ENCODE data around the gene GREM1. TPM values are rescaled to one million over a fixed set of nuclear protein-coding genes. Genes with fewer than 3 reads are reported as not detected.

The GREM1 gene
- total RNA-seq, 2 experiments from 2014 or later = not detected

- no peaks in the 10 kb centered on the region for H3K9me3 Mint-ChIP-seq (ENCODE audit: low read depth)
- ATAC-seq = no peak
- H3K27me3 Mint-ChIP-seq = no peaks in the 10 kb centered on the region
- no peak overlapping the region for H3K27ac Mint-ChIP-seq
- CTCF ChIA-PET = interaction anchor here (1.3 kb wide), 1 partner anchor 21 kb away, joined by 6 read pairs; no protein-coding TSS in a partner anchor
- H3K4me1 Mint-ChIP-seq = peaks cover 13% of the 10 kb centered on the region
- DNase-seq = peak; percentile 43
- H3K36me3 Mint-ChIP-seq = peaks cover 22% of the 10 kb centered on the region
- no peak overlapping the region for H3K4me3 Mint-ChIP-seq
These were observed 33.8 kb upstream of the GREM1 start for GRCh38 chr15:32683906-32684584.

- no peaks in the 10 kb centered on the region for H3K27me3 Mint-ChIP-seq
- H3K27ac Mint-ChIP-seq = no peak overlapping the region
- peaks cover 13% of the 10 kb centered on the region for H3K4me1 Mint-ChIP-seq
- no peak for ATAC-seq
- peaks cover 22% of the 10 kb centered on the region for H3K36me3 Mint-ChIP-seq
- H3K9me3 Mint-ChIP-seq (ENCODE audit: low read depth) = no peaks in the 10 kb centered on the region
- no peak overlapping the region for H3K4me3 Mint-ChIP-seq
- CTCF ChIA-PET = no interaction called here
- DNase-seq = no peak
These were observed 32.2 kb upstream of the GREM1 start for GRCh38 chr15:32685576-32685975.

GRCh38 chr15:32687556-32687955 is 30.2 kb upstream of the GREM1 start:
- CTCF ChIA-PET = interaction anchor here (1.3 kb wide), 1 partner anchor 25 kb away, joined by 4 read pairs; no protein-coding TSS in a partner anchor
- H3K4me3 Mint-ChIP-seq = no peak overlapping the region
- no peak for DNase-seq

GRCh38 chr15:32688151-32688639 is 29.6 kb upstream of the GREM1 start:
- CTCF ChIA-PET = interaction anchor here (1.3 kb wide), 1 partner anchor 26 kb away, joined by 4 read pairs; no protein-coding TSS in a partner anchor
- Mint-ChIP-seq H3K4me3 (no peak overlapping the region), H3K4me1 (peaks cover 12% of the 10 kb centered on the region), H3K27ac (no peak overlapping the region), H3K27me3 (no peaks in the 10 kb centered on the region), H3K9me3 (ENCODE audit: low read depth) (no peaks in the 10 kb centered on the region), H3K36me3 (peaks cover 21% of the 10 kb centered on the region)
- no peak for DNase-seq
- ATAC-seq = no peak

More at GRCh38 chr15:32687556-32687955, 30.2 kb upstream of the GREM1 start:
- H3K27me3 Mint-ChIP-seq = no peaks in the 10 kb centered on the region
- no peaks in the 10 kb centered on the region for H3K9me3 Mint-ChIP-seq (ENCODE audit: low read depth)
- no peak for ATAC-seq
- no peak overlapping the region for H3K27ac Mint-ChIP-seq
- peaks cover 22% of the 10 kb centered on the region for H3K36me3 Mint-ChIP-seq
- H3K4me1 Mint-ChIP-seq = peaks cover 13% of the 10 kb centered on the region

GRCh38 chr15:32690941-32691688 is 26.7 kb upstream of the GREM1 start:
- H3K27ac Mint-ChIP-seq = no peak overlapping the region
- H3K36me3 Mint-ChIP-seq = no peaks in the 10 kb centered on the region
- H3K4me1 Mint-ChIP-seq = no peaks in the 10 kb centered on the region
- ATAC-seq (no peak), DNase-seq (no peak)
- H3K4me3 Mint-ChIP-seq = no peak overlapping the region
- CTCF ChIA-PET = no interaction called here
- H3K9me3 Mint-ChIP-seq (ENCODE audit: low read depth) = no peaks in the 10 kb centered on the region
- no peaks in the 10 kb centered on the region for H3K27me3 Mint-ChIP-seq

GRCh38 chr15:32691689-32692038 is 26.1 kb upstream of the GREM1 start:
- H3K4me3 Mint-ChIP-seq = no peak overlapping the region
- H3K36me3 Mint-ChIP-seq = no peaks in the 10 kb centered on the region
- ATAC-seq = no peak
- no peaks in the 10 kb centered on the region for H3K27me3 Mint-ChIP-seq
- no peaks in the 10 kb centered on the region for H3K4me1 Mint-ChIP-seq
- no peaks in the 10 kb centered on the region for H3K9me3 Mint-ChIP-seq (ENCODE audit: low read depth)
- DNase-seq = no peak
- H3K27ac Mint-ChIP-seq = no peak overlapping the region
- CTCF ChIA-PET = no interaction called here

- Mint-ChIP-seq H3K27me3 (no peaks in the 10 kb centered on the region), H3K27ac (no peak overlapping the region), H3K9me3 (ENCODE audit: low read depth) (no peaks in the 10 kb centered on the region), H3K36me3 (no peaks in the 10 kb centered on the region), H3K4me3 (no peak overlapping the region), H3K4me1 (no peaks in the 10 kb centered on the region)
- DNase-seq (no peak), ATAC-seq (no peak)
- CTCF ChIA-PET = interaction anchor here (1.1 kb wide), 1 partner anchor 30 kb away, joined by 3 read pairs; no protein-coding TSS in a partner anchor
These were observed 25.5 kb upstream of the GREM1 start for GRCh38 chr15:32692286-32692685.

- Mint-ChIP-seq H3K27me3 (peaks cover 2% of the 10 kb centered on the region), H3K4me3 (no peak overlapping the region), H3K9me3 (ENCODE audit: low read depth) (no peaks in the 10 kb centered on the region), H3K27ac (no peak overlapping the region), H3K36me3 (no peaks in the 10 kb centered on the region), H3K4me1 (no peaks in the 10 kb centered on the region)
- ATAC-seq (no peak), DNase-seq (no peak)
- CTCF ChIA-PET = interaction anchor here (0.6 kb wide), 1 partner anchor 462 kb away, joined by 3 read pairs; no protein-coding TSS in a partner anchor
These were observed 23.4 kb upstream of the GREM1 start for GRCh38 chr15:32694222-32694983.

GRCh38 chr15:32698773-32699390 is 18.9 kb upstream of the GREM1 start:
- no peaks in the 10 kb centered on the region for H3K9me3 Mint-ChIP-seq (ENCODE audit: low read depth)
- ATAC-seq (no peak), DNase-seq (no peak)
- CTCF ChIA-PET = interaction anchor here (0.6 kb wide), 2 partner anchors 37 to 48 kb away, joined by 3 read pairs; no protein-coding TSS in a partner anchor
- H3K4me1 Mint-ChIP-seq = no peaks in the 10 kb centered on the region
- H3K36me3 Mint-ChIP-seq = no peaks in the 10 kb centered on the region
- H3K27ac Mint-ChIP-seq = no peak overlapping the region
- peaks cover 20% of the 10 kb centered on the region for H3K27me3 Mint-ChIP-seq
- H3K4me3 Mint-ChIP-seq = no peak overlapping the region

- peaks cover 36% of the 10 kb centered on the region for H3K27me3 Mint-ChIP-seq
- no peaks in the 10 kb centered on the region for H3K9me3 Mint-ChIP-seq (ENCODE audit: low read depth)
- CTCF ChIA-PET = no interaction called here
- no peaks in the 10 kb centered on the region for H3K36me3 Mint-ChIP-seq
- DNase-seq = no peak
- H3K4me1 Mint-ChIP-seq = no peaks in the 10 kb centered on the region
- no peak overlapping the region for H3K27ac Mint-ChIP-seq
- no peak for ATAC-seq
- H3K4me3 Mint-ChIP-seq = no peak overlapping the region
These were observed 17.2 kb upstream of the GREM1 start for GRCh38 chr15:32700501-32701150.

- Mint-ChIP-seq H3K27ac (no peak overlapping the region), H3K9me3 (ENCODE audit: low read depth) (no peaks in the 10 kb centered on the region), H3K4me1 (no peaks in the 10 kb centered on the region), H3K4me3 (no peak overlapping the region), H3K27me3 (peaks cover 47% of the 10 kb centered on the region), H3K36me3 (no peaks in the 10 kb centered on the region)
- CTCF ChIA-PET = no interaction called here
- no peak for ATAC-seq
- no peak for DNase-seq
These were observed 15.9 kb upstream of the GREM1 start for GRCh38 chr15:32701863-32702262.

- DNase-seq (no peak), ATAC-seq (no peak)
- Mint-ChIP-seq H3K9me3 (ENCODE audit: low read depth) (no peaks in the 10 kb centered on the region), H3K36me3 (no peaks in the 10 kb centered on the region), H3K4me1 (no peaks in the 10 kb centered on the region), H3K27ac (no peak overlapping the region), H3K4me3 (no peak overlapping the region), H3K27me3 (peaks cover 61% of the 10 kb centered on the region)
- CTCF ChIA-PET = no interaction called here
These were observed 13.3 kb upstream of the GREM1 start for GRCh38 chr15:32704395-32704981.
